IPS-15b (cell line): Measurements from ENCODE around the gene MEOX2.

Source experiments
- H3K27me3 ChIP-seq: one replicate; pipeline ENCODE4 v1.6.1; 2013; ENCODE audit warnings: low read length; ENCODE audit not compliant: control insufficient read depth, insufficient read depth
- H3K36me3 ChIP-seq: one replicate; pipeline ENCODE4 v1.6.1; 2013; ENCODE audit warnings: low read length; ENCODE audit not compliant: control insufficient read depth, insufficient read depth
- H3K4me1 ChIP-seq: one replicate; pipeline ENCODE4 v1.6.1; 2013; ENCODE audit warnings: mild to moderate bottlenecking, low read length; ENCODE audit not compliant: control insufficient read depth, insufficient read depth
- H3K4me3 ChIP-seq: one replicate; pipeline ENCODE4 v1.5.1; 2013; ENCODE audit warnings: low read depth, low read length
- H3K9ac ChIP-seq: one replicate; pipeline ENCODE4 v1.6.1; 2013; ENCODE audit warnings: low read depth, mild to moderate bottlenecking, low read length
- H3K9me3 ChIP-seq: one replicate; pipeline ENCODE4 v1.6.1; 2013; ENCODE audit warnings: mild to moderate bottlenecking, low read length; ENCODE audit not compliant: control insufficient read depth, insufficient read depth

The MEOX2 gene

GRCh38 chr7:15647309-15647708 lies 39.2 kb downstream of the MEOX2 start:
- Histone ChIP-seq H3K4me3 (no peak overlapping the region), H3K4me1 (no peaks in the 10 kb centered on the region), H3K9me3 (no peaks in the 10 kb centered on the region), H3K9ac (no peak overlapping the region), H3K27me3 (no peaks in the 10 kb centered on the region), H3K36me3 (no peaks in the 10 kb centered on the region)

GRCh38 chr7:15643000-15643705 lies 43.3 kb downstream of the MEOX2 start:
- no peaks in the 10 kb centered on the region for H3K36me3 ChIP-seq
- no peaks in the 10 kb centered on the region for H3K27me3 ChIP-seq
- H3K4me1 ChIP-seq, result no peaks in the 10 kb centered on the region
- H3K4me3 ChIP-seq, result no peak overlapping the region
- H3K9ac ChIP-seq, result no peak overlapping the region
- no peaks in the 10 kb centered on the region for H3K9me3 ChIP-seq

GRCh38 chr7:15628876-15629275 lies 57.6 kb downstream of the MEOX2 start:
- H3K9me3 ChIP-seq, result no peaks in the 10 kb centered on the region
- no peak overlapping the region for H3K4me3 ChIP-seq
- no peaks in the 10 kb centered on the region for H3K4me1 ChIP-seq
- H3K27me3 ChIP-seq, result no peaks in the 10 kb centered on the region
- no peaks in the 10 kb centered on the region for H3K36me3 ChIP-seq
- H3K9ac ChIP-seq, result no peak overlapping the region

- Histone ChIP-seq H3K27me3 (no peaks in the 10 kb centered on the region), H3K9me3 (no peaks in the 10 kb centered on the region), H3K36me3 (no peaks in the 10 kb centered on the region), H3K4me3 (no peak overlapping the region), H3K4me1 (no peaks in the 10 kb centered on the region), H3K9ac (no peak overlapping the region)
These were observed 60.4 kb downstream of the MEOX2 start for GRCh38 chr7:15626041-15626440.

GRCh38 chr7:15625466-15625865 lies 61.0 kb downstream of the MEOX2 start:
- no peaks in the 10 kb centered on the region for H3K4me1 ChIP-seq
- no peaks in the 10 kb centered on the region for H3K27me3 ChIP-seq
- no peak overlapping the region for H3K4me3 ChIP-seq
- no peaks in the 10 kb centered on the region for H3K36me3 ChIP-seq
- H3K9me3 ChIP-seq, result no peaks in the 10 kb centered on the region
- no peak overlapping the region for H3K9ac ChIP-seq

- H3K36me3 ChIP-seq, result no peaks in the 10 kb centered on the region
These were observed 65.0 kb downstream of the MEOX2 start for GRCh38 chr7:15621468-15621867.

GRCh38 chr7:15620491-15621185 lies 65.8 kb downstream of the MEOX2 start:
- no peaks in the 10 kb centered on the region for H3K27me3 ChIP-seq
- no peaks in the 10 kb centered on the region for H3K4me1 ChIP-seq
- no peak overlapping the region for H3K4me3 ChIP-seq
- H3K9ac ChIP-seq, result no peak overlapping the region
- no peaks in the 10 kb centered on the region for H3K36me3 ChIP-seq
- H3K9me3 ChIP-seq, result no peaks in the 10 kb centered on the region

More at GRCh38 chr7:15621468-15621867, 65.0 kb downstream of the MEOX2 start:
- H3K4me1 ChIP-seq, result no peaks in the 10 kb centered on the region
- H3K4me3 ChIP-seq, result no peak overlapping the region
- H3K27me3 ChIP-seq, result no peaks in the 10 kb centered on the region
- no peak overlapping the region for H3K9ac ChIP-seq
- no peaks in the 10 kb centered on the region for H3K9me3 ChIP-seq

- H3K9ac ChIP-seq, result no peak overlapping the region
- no peaks in the 10 kb centered on the region for H3K9me3 ChIP-seq
- H3K4me3 ChIP-seq, result no peak overlapping the region
- no peaks in the 10 kb centered on the region for H3K27me3 ChIP-seq
- no peaks in the 10 kb centered on the region for H3K36me3 ChIP-seq
- no peaks in the 10 kb centered on the region for H3K4me1 ChIP-seq
These were observed 68.2 kb downstream of the MEOX2 start for GRCh38 chr7:15618275-15618674.

- H3K4me3 ChIP-seq, result no peak overlapping the region
These were observed 74.3 kb downstream of the MEOX2 start for GRCh38 chr7:15612205-15612604.

GRCh38 chr7:15610503-15610902 lies 76.0 kb downstream of the MEOX2 start:
- Histone ChIP-seq H3K4me1 (no peaks in the 10 kb centered on the region), H3K36me3 (no peaks in the 10 kb centered on the region), H3K4me3 (no peak overlapping the region), H3K9me3 (no peaks in the 10 kb centered on the region), H3K9ac (no peak overlapping the region), H3K27me3 (no peaks in the 10 kb centered on the region)

More at GRCh38 chr7:15612205-15612604, 74.3 kb downstream of the MEOX2 start:
- Histone ChIP-seq H3K27me3 (no peaks in the 10 kb centered on the region), H3K9ac (no peak overlapping the region), H3K9me3 (no peaks in the 10 kb centered on the region), H3K4me1 (no peaks in the 10 kb centered on the region), H3K36me3 (no peaks in the 10 kb centered on the region)

- H3K4me1 ChIP-seq, result no peaks in the 10 kb centered on the region
- no peaks in the 10 kb centered on the region for H3K27me3 ChIP-seq
- no peaks in the 10 kb centered on the region for H3K9me3 ChIP-seq
- H3K4me3 ChIP-seq, result no peak overlapping the region
- no peak overlapping the region for H3K9ac ChIP-seq
- H3K36me3 ChIP-seq, result no peaks in the 10 kb centered on the region
These were observed 77.2 kb downstream of the MEOX2 start for GRCh38 chr7:15609287-15609686.

- H3K9me3 ChIP-seq, result no peaks in the 10 kb centered on the region
- no peaks in the 10 kb centered on the region for H3K27me3 ChIP-seq
- no peaks in the 10 kb centered on the region for H3K36me3 ChIP-seq
- H3K9ac ChIP-seq, result no peak overlapping the region
- H3K4me3 ChIP-seq, result no peak overlapping the region
- H3K4me1 ChIP-seq, result no peaks in the 10 kb centered on the region
These were observed 78.8 kb downstream of the MEOX2 start for GRCh38 chr7:15607529-15608210.
